GM12878 (cell line): ENCODE data around the gene ATP2A1.

Experiments used
- CHD2 ChIP-seq: IDR thresholded peaks from 2 replicates; pipeline ENCODE4 v1.6.1; 2011; ENCODE audit warnings: low read depth, low read length, improper control_type of control experiment, borderline replicate concordance
- MYC ChIP-seq: IDR thresholded peaks from 2 replicates; pipeline ENCODE4 v1.6.1; 2011; ENCODE audit warnings: mild to moderate bottlenecking, low read length, moderate library complexity, inconsistent platforms; ENCODE audit not compliant: insufficient read depth, insufficient replicate concordance, insufficient read length, severe bottlenecking
- RBBP5 ChIP-seq: fragments of 200-600 bp; sonication (generic); conservative IDR thresholded peaks from 2 replicates; pipeline ENCODE4 v1.6.1; 2016
- STAT1 ChIP-seq: fragments of 450-650 bp; conservative IDR thresholded peaks from 2 replicates; pipeline ENCODE4 v1.6.1; 2014; ENCODE audit warnings: antibody characterized with exemption, mild to moderate bottlenecking
- TF ChIP-seq, protein P1 (sequence below): fragments of 450-650 bp; formaldehyde crosslinking; IDR thresholded peaks from 2 replicates; pipeline ENCODE4 v1.4.0; 2020; ENCODE audit warnings: mild to moderate bottlenecking, moderate library complexity

DNA sequence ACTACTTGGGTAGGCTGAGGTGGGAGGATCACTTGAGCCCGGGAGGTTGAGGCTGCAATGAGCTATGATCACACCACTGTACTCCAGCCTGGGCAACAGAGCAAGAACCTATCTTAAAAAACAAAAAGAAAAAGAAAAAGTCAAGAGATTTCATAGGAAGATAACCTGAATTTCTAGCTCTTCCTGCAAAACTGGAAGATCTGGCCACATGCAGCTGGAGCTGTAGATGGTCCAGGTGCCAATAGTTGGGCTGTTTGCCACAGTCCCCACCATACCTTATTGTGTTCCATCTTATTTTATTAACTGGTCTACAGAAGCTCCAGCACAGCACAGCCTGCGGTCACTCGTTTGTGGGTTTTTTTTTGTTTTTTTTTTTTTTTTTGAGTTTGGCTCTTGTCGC lies 15.0 kb downstream of the ATP2A1 start:
- no peak for TF ChIP-seq CHD2
- no peak for TF ChIP-seq MYC
- no peak for TF ChIP-seq STAT1
- TF ChIP-seq, protein P1, sequence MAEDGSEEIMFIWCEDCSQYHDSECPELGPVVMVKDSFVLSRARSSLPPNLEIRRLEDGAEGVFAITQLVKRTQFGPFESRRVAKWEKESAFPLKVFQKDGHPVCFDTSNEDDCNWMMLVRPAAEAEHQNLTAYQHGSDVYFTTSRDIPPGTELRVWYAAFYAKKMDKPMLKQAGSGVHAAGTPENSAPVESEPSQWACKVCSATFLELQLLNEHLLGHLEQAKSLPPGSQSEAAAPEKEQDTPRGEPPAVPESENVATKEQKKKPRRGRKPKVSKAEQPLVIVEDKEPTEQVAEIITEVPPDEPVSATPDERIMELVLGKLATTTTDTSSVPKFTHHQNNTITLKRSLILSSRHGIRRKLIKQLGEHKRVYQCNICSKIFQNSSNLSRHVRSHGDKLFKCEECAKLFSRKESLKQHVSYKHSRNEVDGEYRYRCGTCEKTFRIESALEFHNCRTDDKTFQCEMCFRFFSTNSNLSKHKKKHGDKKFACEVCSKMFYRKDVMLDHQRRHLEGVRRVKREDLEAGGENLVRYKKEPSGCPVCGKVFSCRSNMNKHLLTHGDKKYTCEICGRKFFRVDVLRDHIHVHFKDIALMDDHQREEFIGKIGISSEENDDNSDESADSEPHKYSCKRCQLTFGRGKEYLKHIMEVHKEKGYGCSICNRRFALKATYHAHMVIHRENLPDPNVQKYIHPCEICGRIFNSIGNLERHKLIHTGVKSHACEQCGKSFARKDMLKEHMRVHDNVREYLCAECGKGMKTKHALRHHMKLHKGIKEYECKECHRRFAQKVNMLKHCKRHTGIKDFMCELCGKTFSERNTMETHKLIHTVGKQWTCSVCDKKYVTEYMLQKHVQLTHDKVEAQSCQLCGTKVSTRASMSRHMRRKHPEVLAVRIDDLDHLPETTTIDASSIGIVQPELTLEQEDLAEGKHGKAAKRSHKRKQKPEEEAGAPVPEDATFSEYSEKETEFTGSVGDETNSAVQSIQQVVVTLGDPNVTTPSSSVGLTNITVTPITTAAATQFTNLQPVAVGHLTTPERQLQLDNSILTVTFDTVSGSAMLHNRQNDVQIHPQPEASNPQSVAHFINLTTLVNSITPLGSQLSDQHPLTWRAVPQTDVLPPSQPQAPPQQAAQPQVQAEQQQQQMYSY (CRISPR knock-in tag): no peak
- no peak for TF ChIP-seq RBBP5
